Colonic mucosa (tissue), 4 donors: ENCODE results near the gene COL6A2. TPM values are rescaled to one million over a fixed set of nuclear protein-coding genes. Genes with fewer than 3 reads are reported as not detected.
"Not testable (repeated sequence)": the region's sequence is repeated elsewhere in the genome, so short reads cannot be mapped to it uniquely, and the experiment has no call there.

Source experiments
- DNase-seq: peaks from one replicate; pipeline ENCODE4 v3.0.0-alpha.2; 2020
- H3K27ac ChIP-seq: fragments of 200-600 bp; one replicate; pipeline ENCODE4 v1.8.0; 2021
- H3K27me3 ChIP-seq: fragments of 200-600 bp; one replicate; pipeline ENCODE4 v1.8.0; 2021
- H3K36me3 ChIP-seq: fragments of 200-600 bp; one replicate; pipeline ENCODE4 v1.8.0; 2021
- H3K4me1 ChIP-seq: fragments of 200-600 bp; one replicate; pipeline ENCODE4 v1.8.0; 2021; ENCODE audit warnings: mild to moderate bottlenecking
- H3K4me3 ChIP-seq: fragments of 200-600 bp; one replicate; pipeline ENCODE4 v1.8.0; 2021
- H3K9ac ChIP-seq, 2 donors: one replicate each; pipeline ENCODE4 v1.7.0; 2013; ENCODE audit warnings: control low read depth in 2 of 2, low read depth in 2 of 2, low read length in 2 of 2
- H3K9me3 ChIP-seq: fragments of 200-600 bp; one replicate; pipeline ENCODE4 v1.8.0; 2021
- CTCF ChIP-seq: fragments of 200-600 bp; IDR thresholded peaks from one replicate; pipeline ENCODE4 v1.8.0; 2022; ENCODE audit warnings: antibody characterized with exemption, mild to moderate bottlenecking
- intact Hi-C: fragments of 100-400 bp; cut with DNase I; formaldehyde crosslinking; loops from one replicate; pipeline ENCODE4 v1.14.1; 2022
- total RNA-seq, 2 donors: library from RNA; stranded (reverse); fragmentation: NEBNext Ultra II Directional in 1 of 2; extraction: Animal tissue kit (Norgen Biotek cat#: 25700) in 1 of 2; gene quantifications; one replicate each; pipeline ENCODE4 v1.2.1, GENCODE V29; 2021
- donor health status: healthy.
- donor health status: DM: no; HTN: no; CAD: no.
- donor health status: DM: no; HTN: no; CAD: no.

COL6A2 gene
- total RNA-seq, 2 donors from 2014 or later: 55.7 to 190 TPM

- Histone ChIP-seq H3K4me1 (no peaks in the 10 kb centered on the region), H3K4me3 (no peak overlapping the region), H3K36me3 (no peaks in the 10 kb centered on the region), H3K27ac (no peak overlapping the region), H3K9me3 (no peaks in the 10 kb centered on the region), H3K27me3 (no peaks in the 10 kb centered on the region), H3K9ac (no peak overlapping the region)
- no peak for TF ChIP-seq CTCF
- intact Hi-C loops: no loop called here
- peak; percentile 12 for DNase-seq
These were observed 74.3 kb downstream of the COL6A2 start for GRCh38 chr21:46171996-46172862.

- intact Hi-C loops: no loop called here
- H3K4me1 ChIP-seq: no peaks in the 10 kb centered on the region
- H3K9ac ChIP-seq: no peak overlapping the region
- no peak overlapping the region for H3K27ac ChIP-seq
- no peaks in the 10 kb centered on the region for H3K9me3 ChIP-seq
- H3K27me3 ChIP-seq: no peaks in the 10 kb centered on the region
- no peaks in the 10 kb centered on the region for H3K36me3 ChIP-seq
- no peak overlapping the region for H3K4me3 ChIP-seq
- DNase-seq: peak; percentile 12
- TF ChIP-seq CTCF: no peak
These were observed 75.1 kb downstream of the COL6A2 start for GRCh38 chr21:46172863-46173528.

- Histone ChIP-seq H3K4me3 (no peak overlapping the region), H3K27ac (no peak overlapping the region), H3K9ac (no peak overlapping the region), H3K27me3 (no peaks in the 10 kb centered on the region), H3K36me3 (no peaks in the 10 kb centered on the region), H3K4me1 (no peaks in the 10 kb centered on the region), H3K9me3 (no peaks in the 10 kb centered on the region)
- intact Hi-C loops: no loop called here
- TF ChIP-seq CTCF: no peak
- no peak for DNase-seq
These were observed 75.7 kb downstream of the COL6A2 start for GRCh38 chr21:46173573-46173972.

- H3K4me1 ChIP-seq, H3K27me3 ChIP-seq, H3K27ac ChIP-seq, H3K9ac ChIP-seq, H3K9me3 ChIP-seq, H3K36me3 ChIP-seq, H3K4me3 ChIP-seq, intact Hi-C loops, DNase-seq: not testable (repeated sequence)
These were observed 78.7 kb downstream of the COL6A2 start for GRCh38 chr21:46176443-46177129.

GRCh38 chr21:46178961-46179360, 81.0 kb downstream of the COL6A2 start:
- DNase-seq: no peak
- H3K27me3 ChIP-seq: no peaks in the 10 kb centered on the region
- H3K4me3 ChIP-seq: no peak overlapping the region
- H3K4me1 ChIP-seq: no peaks in the 10 kb centered on the region
- no peak overlapping the region for H3K9ac ChIP-seq
- no peak for TF ChIP-seq CTCF
- intact Hi-C loops: no loop called here
- H3K27ac ChIP-seq: no peak overlapping the region
- no peaks in the 10 kb centered on the region for H3K9me3 ChIP-seq
- H3K36me3 ChIP-seq: no peaks in the 10 kb centered on the region

Other genes starting within 250 kb of the COL6A2 start
- gene COL6A1, start 116.3 kb upstream of the COL6A2 start, total RNA-seq: 100 to 1,000 TPM in 1 of 2 donors, 10 to 100 TPM in 1; 39.8 to 131 TPM
- gene FTCD, start 57.5 kb downstream of the COL6A2 start, total RNA-seq: 1 to 10 TPM in 1 of 2 donors, under 1 TPM in 1; 0.45 to 4.2 TPM
- 1 to 10 TPM; 6.2 to 6.9 TPM for gene SPATC1L, start 86.3 kb downstream of the COL6A2 start, total RNA-seq
- gene LSS, start 130.7 kb downstream of the COL6A2 start, total RNA-seq: 100 to 1,000 TPM in 1 of 2 donors, 10 to 100 TPM in 1; 78.2 to 142 TPM
- gene MCM3AP, start 187.5 kb downstream of the COL6A2 start, total RNA-seq: 100 to 1,000 TPM in 1 of 2 donors, 10 to 100 TPM in 1; 68.4 to 112 TPM
- 10 to 100 TPM in 1 of 2 donors, 1 to 10 TPM in 1; 8.0 to 12.4 TPM for gene YBEY, start 188.2 kb downstream of the COL6A2 start, total RNA-seq
- 10 to 100 TPM in 1 of 2 donors, 1 to 10 TPM in 1; 5.5 to 25.7 TPM for gene C21orf58, start 225.8 kb downstream of the COL6A2 start, total RNA-seq
- gene PCNT, start 226.0 kb downstream of the COL6A2 start, total RNA-seq: 10 to 100 TPM; 15.1 to 32.5 TPM